CD4-positive, alpha-beta T cell treated with Interleukin-21 for 1 hour (primary cell): ENCODE data around the gene LPO.

Experiments used
- DNase-seq: peaks from one replicate; pipeline ENCODE4 v3.0.0-alpha.2; 2020

LPO gene

GRCh38 chr17:58264407-58265103, 26.2 kb downstream of the LPO start:
- no peak for DNase-seq

DNA sequence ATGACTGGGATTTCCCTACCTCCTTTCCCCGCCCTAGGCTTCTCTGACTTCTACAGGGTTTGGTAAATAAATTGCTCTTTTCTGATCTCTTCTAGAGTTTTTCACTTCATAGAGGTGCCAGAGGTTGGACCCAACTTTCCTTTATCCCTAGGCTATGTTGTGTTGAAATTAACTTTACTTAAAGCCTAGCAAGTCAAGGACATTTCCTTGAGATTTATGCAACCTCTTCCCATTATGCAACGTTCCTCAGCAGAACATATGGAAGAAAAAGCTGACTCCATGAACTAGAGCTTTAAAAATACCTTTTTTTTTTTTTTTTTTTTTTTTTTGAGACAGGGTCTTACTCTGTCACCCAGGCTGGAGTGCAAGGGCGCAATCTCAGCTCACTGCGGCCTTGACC, 26.9 kb downstream of the LPO start:
- DNase-seq: no peak

- DNase-seq: no peak
Measured at GRCh38 chr17:58265902-58266875, 27.8 kb downstream of the LPO start.

GRCh38 chr17:58267347-58268324, 29.3 kb downstream of the LPO start:
- no peak for DNase-seq

- no peak for DNase-seq
Measured at GRCh38 chr17:58268326-58268725, 29.9 kb downstream of the LPO start.

GRCh38 chr17:58268774-58269556, 30.6 kb downstream of the LPO start:
- no peak for DNase-seq

- DNase-seq: no peak
Measured at GRCh38 chr17:58269557-58270291, 31.3 kb downstream of the LPO start.

DNA sequence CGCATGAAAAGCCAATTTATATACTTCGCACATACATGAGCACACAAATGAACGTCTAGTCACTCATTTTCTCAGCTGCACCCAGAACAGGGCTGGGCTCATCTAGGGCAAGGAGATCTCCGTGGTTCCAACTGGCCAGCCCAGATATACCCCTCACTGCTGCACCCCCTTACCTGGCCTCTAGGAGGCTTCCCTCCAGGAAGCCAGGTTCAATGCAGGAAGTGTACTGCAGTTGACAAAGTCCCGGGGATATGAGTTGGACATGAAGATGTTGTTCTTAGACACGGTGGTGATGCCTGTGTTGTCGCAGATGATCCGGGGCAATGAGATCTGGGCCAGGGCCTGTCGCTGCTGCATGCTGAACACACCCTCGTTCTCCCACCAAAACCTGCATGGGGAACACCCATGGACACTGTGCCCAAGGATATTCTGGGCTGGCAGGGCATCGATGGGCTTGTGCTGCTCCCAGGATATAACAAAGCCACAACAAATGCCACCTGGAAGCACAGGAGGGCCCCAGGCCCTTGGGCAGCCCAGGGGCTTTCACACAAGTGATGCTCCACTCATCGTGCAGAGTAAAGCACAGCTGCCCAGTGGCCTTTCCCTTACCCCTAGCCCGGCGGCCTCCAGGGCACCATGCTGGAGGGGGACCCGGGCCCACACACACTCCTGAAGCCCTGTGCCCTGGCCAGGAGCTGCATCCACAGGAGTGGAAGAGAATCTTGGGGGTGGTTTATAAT, 32.3 kb downstream of the LPO start:
- DNase-seq: no peak

DNA sequence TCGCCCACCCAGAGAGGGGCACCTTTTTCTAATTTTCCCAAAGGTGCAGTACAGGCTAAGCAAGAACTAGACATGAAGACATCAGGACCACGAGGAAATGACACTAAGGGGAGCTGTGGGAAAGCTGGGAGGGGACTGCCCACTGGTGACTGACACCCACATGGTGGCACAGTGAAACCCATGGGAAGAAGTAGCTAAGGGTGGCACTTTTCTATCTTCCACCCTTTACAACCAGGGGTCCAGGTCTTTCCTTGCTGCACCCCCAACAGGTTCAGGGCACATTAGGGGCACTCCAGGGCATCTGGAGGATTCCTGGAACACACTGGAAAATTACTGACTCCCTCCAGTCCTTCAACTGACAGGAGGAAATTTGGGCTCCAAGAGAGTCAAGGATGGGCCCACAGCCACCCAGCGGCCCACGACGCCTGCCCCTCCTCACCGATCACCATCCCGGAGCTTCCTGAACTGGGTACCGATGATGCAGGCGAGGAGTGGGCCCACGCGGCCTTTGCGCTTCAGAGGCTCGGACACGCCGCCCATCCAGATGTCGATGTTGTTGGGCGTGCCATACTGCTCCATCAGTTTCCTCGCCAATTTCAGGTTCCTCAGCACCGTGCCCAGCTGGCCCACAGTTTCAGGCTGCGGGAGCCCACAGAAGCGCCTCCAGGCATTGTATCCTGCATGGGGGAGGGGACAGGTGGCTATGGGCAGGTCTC, 33.0 kb downstream of the LPO start:
- no peak for DNase-seq

DNA sequence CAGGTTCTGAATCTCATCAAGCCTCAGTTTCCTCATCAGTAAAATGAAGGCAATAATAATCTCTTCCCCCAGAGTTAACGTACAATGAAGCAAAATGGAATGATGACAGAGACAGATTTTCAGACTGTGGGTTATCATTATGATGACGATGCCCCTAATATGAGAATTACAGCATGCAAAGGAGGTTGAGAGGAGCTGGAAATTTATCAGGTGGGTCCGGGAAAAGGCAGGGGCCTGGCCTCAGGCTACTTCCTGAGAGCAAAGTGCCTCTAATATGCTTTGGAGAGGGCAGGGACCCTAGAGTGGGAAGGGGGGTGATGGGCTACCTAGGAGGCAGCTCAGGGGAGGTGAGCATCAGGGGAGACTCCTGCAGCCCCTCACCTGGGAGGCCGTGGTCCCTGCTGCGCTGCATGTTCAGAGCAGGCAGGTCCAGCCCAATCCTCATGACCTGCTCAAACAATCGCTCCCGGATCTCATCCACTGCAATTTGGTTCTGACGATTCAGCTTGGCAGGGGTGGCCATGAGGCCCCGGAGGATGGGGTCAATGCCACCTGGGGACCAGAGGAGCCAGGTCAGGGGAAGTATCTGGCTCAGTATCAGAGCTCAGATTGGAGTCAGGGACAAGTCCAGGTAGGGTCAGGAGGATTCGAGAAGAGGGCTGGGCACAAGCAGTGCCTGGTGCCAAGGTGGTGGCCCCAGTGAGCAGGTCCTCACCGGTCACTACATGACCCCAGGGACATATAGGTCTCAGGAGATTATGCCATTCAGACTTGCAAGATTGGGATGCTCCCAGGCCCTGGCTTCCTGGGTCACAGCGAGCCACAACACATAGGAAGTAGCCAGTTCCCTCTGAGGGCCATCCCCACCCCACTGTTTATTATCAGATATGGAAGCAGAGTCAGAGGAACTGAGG, 34.2 kb downstream of the LPO start:
- no peak for DNase-seq

DNA sequence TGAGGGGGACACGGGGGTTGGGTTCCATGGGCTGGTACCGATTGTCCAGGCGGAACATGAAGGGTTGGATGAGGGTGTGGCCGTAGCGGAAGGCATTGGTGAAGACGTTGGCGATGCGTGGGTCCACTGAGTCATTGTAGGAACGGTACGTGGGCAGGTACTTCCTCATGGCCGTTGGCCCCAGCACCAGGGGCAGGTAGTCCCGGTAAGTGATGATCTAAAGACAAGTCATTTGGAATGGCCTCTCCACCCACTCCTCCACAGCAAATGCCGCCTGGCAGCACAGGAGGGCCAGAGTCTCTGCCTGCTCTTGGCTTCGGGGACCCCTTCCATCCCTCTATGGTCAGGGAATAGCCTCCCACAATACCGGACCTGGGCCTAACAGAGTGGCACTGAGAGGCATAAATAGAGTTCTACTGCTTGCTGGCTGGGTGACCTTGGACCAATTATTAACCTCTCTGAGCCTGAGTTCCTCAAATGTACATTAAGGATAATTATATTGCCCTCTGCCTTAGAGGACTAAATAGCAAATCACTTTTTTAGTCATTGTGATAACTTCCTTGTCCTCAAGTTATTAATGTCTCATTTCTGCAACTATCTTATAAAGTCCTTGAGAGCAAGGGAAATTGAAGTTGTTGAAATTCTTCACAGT, 35.2 kb downstream of the LPO start:
- DNase-seq: no peak

GRCh38 chr17:58275417-58275816, 37.0 kb downstream of the LPO start:
- no peak for DNase-seq

- no peak for DNase-seq
Measured at GRCh38 chr17:58276423-58276822, 38.0 kb downstream of the LPO start.

DNA sequence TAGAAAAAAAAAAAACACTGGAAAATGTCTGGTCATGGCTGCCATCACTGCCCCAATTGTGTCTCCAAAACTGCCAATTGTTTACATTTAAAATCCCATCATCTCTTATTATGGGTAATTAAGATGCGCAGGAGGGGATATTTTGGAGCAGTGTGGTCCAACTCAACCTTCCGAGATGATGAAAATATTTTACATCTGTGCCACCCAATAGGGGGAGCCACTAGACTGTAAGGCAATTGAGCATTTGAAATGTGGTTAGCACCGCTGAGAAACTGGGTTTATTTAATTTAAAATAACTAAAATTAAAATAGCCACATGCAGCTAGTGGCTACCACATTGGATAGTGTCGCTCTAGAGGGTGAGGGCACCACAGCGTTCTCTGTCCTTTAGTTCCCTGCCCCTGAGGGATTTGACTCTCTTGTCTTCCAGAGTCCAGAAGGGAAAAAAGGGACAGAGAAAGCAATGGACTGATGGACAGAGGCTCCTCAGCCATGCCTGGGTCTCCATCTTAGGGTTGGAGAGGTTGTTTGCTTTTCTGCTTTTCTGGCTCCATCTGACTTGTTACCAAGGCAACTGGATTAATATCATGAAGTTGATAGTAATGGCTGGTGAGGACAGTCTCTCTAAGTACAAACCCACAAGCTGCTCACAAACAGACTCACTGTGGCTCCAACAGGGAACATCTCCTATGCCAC, 38.9 kb downstream of the LPO start:
- DNase-seq: peak; percentile 48

DNA sequence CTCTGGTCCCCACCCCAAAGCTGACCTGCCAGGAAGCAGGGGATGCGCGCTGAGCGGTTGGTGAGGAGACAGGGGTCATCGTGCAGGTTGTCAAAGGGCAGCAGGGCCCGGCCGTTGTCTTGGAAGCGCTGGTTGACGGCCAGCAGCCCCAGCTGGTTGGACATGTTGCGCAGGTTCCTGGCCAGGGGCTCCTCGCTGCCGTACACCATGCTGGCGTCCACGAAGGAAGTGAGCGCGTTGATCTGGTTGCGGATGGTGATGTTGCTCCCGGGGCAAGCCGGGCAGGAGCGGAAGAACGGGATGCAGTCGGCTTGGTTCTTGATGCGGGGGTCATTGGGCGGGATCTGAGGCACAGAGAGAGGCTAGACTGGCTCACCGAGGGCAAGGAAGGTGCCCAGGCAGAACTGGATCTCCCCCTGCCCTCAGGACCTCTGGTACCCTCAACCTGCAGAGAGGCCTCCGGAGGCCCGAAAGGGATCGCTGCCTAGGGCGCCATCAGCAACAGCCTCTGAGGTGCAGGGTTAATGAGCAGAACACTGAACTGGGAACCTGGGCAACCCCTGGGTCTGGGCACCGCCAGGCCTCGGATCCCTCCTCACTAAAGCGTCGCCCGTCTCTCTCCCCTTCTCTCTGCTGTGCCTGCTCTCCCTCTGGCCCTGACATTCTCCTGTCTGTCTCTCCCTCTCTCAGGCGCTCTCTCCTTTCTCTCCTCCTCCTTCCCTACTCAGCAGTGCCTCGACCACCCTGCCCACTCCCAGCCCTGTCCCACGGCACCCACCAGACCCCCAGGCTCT, 39.6 kb downstream of the LPO start:
- DNase-seq: no peak

GRCh38 chr17:58278661-58279015, 40.3 kb downstream of the LPO start:
- DNase-seq: no peak
